GM18861 (cell line): ENCODE data around the gene SEC31A.
A peak's percentile ranks its signal among the peaks of the same experiment; 100 is the strongest.
"Not testable (repeated sequence)": the region's sequence is repeated elsewhere in the genome, so short reads cannot be mapped to it uniquely, and the experiment has no call there.

Source experiments
- ATAC-seq: cut with Tn5 transposase; IDR thresholded peaks from one replicate; pipeline ENCODE4 v1.9.1; 2021; ENCODE audit not compliant: unreplicated experiment

The SEC31A gene

GRCh38 chr4:82833696-82834313 is 57.1 kb downstream of the SEC31A start:
- ATAC-seq: no peak

GRCh38 chr4:82833060-82833459 is 57.9 kb downstream of the SEC31A start:
- not testable (repeated sequence) for ATAC-seq

- no peak for ATAC-seq
These were observed 65.5 kb downstream of the SEC31A start for GRCh38 chr4:82825425-82825824.

- ATAC-seq: no peak
These were observed 67.9 kb downstream of the SEC31A start for GRCh38 chr4:82823062-82823461.

GRCh38 chr4:82820689-82821088 is 70.3 kb downstream of the SEC31A start:
- ATAC-seq: no peak

- peak; percentile 89 for ATAC-seq
These were observed 72.0 kb downstream of the SEC31A start for GRCh38 chr4:82818664-82819662.

- not testable (repeated sequence) for ATAC-seq
These were observed 74.1 kb downstream of the SEC31A start for GRCh38 chr4:82816874-82817273.

GRCh38 chr4:82814034-82814433 is 76.9 kb downstream of the SEC31A start:
- no peak for ATAC-seq

- no peak for ATAC-seq
These were observed 79.1 kb downstream of the SEC31A start for GRCh38 chr4:82811838-82812341.

- ATAC-seq: no peak
These were observed 79.6 kb downstream of the SEC31A start for GRCh38 chr4:82811392-82811791.

- no peak for ATAC-seq
These were observed 80.8 kb downstream of the SEC31A start for GRCh38 chr4:82810176-82810575.

GRCh38 chr4:82809619-82810018 is 81.3 kb downstream of the SEC31A start:
- ATAC-seq: no peak

GRCh38 chr4:82803746-82804145 is 87.2 kb downstream of the SEC31A start:
- ATAC-seq: no peak

- ATAC-seq: no peak
These were observed 88.0 kb downstream of the SEC31A start for GRCh38 chr4:82802911-82803310.

GRCh38 chr4:82801910-82802521 is 88.9 kb downstream of the SEC31A start:
- no peak for ATAC-seq

- ATAC-seq: no peak
These were observed 91.7 kb downstream of the SEC31A start for GRCh38 chr4:82799006-82799881.

GRCh38 chr4:82798168-82799005 is 92.6 kb downstream of the SEC31A start, which contains the start of gene SCD5:
TSS of gene SCD5 (minus strand) at chr4:82798796. CDS start at chr4:82798537, 259 bp downstream.
- peak; percentile 90 for ATAC-seq

GRCh38 chr4:82797405-82798111 is 93.4 kb downstream of the SEC31A start:
- no peak for ATAC-seq

- ATAC-seq: no peak
These were observed 93.9 kb downstream of the SEC31A start for GRCh38 chr4:82797040-82797404.
